Measurements from ENCODE around the gene DFFA.

DNA sequence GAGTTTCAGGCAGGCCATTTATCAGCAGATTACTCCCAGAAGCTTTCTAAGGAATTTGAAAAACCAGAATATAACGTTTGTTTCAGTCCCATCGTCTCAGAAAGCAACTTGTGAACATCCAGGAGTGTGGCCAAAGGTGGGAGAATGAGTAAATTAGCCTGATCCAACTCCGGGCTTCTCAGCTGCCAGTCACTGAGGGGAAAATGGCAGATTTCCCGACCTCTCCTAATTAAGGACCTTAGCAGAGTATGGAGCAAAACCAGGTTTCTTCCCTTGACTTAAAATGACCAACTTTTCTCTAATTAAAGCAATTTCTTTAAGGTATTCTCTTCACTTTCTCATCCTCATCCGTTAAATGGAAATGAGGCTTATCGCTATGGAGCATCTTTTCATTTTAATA, 21.5 kb downstream of the DFFA start:
- TF ChIP-seq, protein P1, sequence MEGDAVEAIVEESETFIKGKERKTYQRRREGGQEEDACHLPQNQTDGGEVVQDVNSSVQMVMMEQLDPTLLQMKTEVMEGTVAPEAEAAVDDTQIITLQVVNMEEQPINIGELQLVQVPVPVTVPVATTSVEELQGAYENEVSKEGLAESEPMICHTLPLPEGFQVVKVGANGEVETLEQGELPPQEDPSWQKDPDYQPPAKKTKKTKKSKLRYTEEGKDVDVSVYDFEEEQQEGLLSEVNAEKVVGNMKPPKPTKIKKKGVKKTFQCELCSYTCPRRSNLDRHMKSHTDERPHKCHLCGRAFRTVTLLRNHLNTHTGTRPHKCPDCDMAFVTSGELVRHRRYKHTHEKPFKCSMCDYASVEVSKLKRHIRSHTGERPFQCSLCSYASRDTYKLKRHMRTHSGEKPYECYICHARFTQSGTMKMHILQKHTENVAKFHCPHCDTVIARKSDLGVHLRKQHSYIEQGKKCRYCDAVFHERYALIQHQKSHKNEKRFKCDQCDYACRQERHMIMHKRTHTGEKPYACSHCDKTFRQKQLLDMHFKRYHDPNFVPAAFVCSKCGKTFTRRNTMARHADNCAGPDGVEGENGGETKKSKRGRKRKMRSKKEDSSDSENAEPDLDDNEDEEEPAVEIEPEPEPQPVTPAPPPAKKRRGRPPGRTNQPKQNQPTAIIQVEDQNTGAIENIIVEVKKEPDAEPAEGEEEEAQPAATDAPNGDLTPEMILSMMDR (IDR thresholded peaks at IDR 0.05): no peak
- TF ChIP-seq, protein P2, sequence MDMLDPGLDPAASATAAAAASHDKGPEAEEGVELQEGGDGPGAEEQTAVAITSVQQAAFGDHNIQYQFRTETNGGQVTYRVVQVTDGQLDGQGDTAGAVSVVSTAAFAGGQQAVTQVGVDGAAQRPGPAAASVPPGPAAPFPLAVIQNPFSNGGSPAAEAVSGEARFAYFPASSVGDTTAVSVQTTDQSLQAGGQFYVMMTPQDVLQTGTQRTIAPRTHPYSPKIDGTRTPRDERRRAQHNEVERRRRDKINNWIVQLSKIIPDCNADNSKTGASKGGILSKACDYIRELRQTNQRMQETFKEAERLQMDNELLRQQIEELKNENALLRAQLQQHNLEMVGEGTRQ (IDR thresholded peaks at IDR 0.05; ENCODE audit: borderline replicate concordance, low read depth, low read length): no peak
- TF ChIP-seq, protein P3, sequence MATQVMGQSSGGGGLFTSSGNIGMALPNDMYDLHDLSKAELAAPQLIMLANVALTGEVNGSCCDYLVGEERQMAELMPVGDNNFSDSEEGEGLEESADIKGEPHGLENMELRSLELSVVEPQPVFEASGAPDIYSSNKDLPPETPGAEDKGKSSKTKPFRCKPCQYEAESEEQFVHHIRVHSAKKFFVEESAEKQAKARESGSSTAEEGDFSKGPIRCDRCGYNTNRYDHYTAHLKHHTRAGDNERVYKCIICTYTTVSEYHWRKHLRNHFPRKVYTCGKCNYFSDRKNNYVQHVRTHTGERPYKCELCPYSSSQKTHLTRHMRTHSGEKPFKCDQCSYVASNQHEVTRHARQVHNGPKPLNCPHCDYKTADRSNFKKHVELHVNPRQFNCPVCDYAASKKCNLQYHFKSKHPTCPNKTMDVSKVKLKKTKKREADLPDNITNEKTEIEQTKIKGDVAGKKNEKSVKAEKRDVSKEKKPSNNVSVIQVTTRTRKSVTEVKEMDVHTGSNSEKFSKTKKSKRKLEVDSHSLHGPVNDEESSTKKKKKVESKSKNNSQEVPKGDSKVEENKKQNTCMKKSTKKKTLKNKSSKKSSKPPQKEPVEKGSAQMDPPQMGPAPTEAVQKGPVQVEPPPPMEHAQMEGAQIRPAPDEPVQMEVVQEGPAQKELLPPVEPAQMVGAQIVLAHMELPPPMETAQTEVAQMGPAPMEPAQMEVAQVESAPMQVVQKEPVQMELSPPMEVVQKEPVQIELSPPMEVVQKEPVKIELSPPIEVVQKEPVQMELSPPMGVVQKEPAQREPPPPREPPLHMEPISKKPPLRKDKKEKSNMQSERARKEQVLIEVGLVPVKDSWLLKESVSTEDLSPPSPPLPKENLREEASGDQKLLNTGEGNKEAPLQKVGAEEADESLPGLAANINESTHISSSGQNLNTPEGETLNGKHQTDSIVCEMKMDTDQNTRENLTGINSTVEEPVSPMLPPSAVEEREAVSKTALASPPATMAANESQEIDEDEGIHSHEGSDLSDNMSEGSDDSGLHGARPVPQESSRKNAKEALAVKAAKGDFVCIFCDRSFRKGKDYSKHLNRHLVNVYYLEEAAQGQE (IDR thresholded peaks at IDR 0.05; ENCODE audit: low read depth, low read length): no peak
- TF ChIP-seq EZH2phosphoT487 (IDR thresholded peaks at IDR 0.05; ENCODE audit: borderline replicate concordance, low read depth) (no peak), JUND (IDR thresholded peaks at IDR 0.05) (no peak), MEF2A (IDR thresholded peaks at IDR 0.05; ENCODE audit: borderline replicate concordance, low read depth) (no peak), POLR2AphosphoS5 (IDR thresholded peaks at IDR 0.05; ENCODE audit: low read depth, low read length) (no peak), RFX5 (IDR thresholded peaks at IDR 0.05; ENCODE audit: low read length) (no peak), RXRA (IDR thresholded peaks at IDR 0.05; ENCODE audit: borderline replicate concordance, low read depth) (no peak), EP300 (IDR thresholded peaks at IDR 0.05; ENCODE audit: borderline replicate concordance in 1 of 2, low read depth in 1 of 2, low read length in 1 of 2) (no peak), SIN3A (IDR thresholded peaks at IDR 0.05; ENCODE audit: borderline replicate concordance, low read depth, low read length) (no peak), TAF1 (IDR thresholded peaks at IDR 0.05; ENCODE audit: borderline replicate concordance, low read depth, low read length) (no peak)

Data from SK-N-SH (cell line).